ENCODE results near the gene PCBP3. TPM values are rescaled to one million over a fixed set of nuclear protein-coding genes. Genes with fewer than 3 reads are reported as not detected.
"Not testable (repeated sequence)": the region's sequence is repeated elsewhere in the genome, so short reads cannot be mapped to it uniquely, and the experiment has no call there.

PCBP3 gene
- total RNA-seq, 2 experiments from 2014 or later: 5.3 to 6.6 TPM

- not testable (repeated sequence) for DNase-seq
Observed at GRCh38 chr21:45896431-45896830, 252.9 kb downstream of the PCBP3 start.

GRCh38 chr21:45897191-45898027 is 253.9 kb downstream of the PCBP3 start:
- no peak for DNase-seq
- intact Hi-C loops (cut with micrococcal nuclease): no loop called here
- no peaks in the 10 kb centered on the region for H3K27me3 Mint-ChIP-seq
- peaks cover 15% of the 10 kb centered on the region for H3K4me1 Mint-ChIP-seq (ENCODE audit: low read depth)
- ChIA-PET POLR2A (no interaction called here), CTCF (no interaction called here)
- no peaks in the 10 kb centered on the region for H3K36me3 Mint-ChIP-seq
- H3K4me3 Mint-ChIP-seq: no peak overlapping the region
- H3K9me3 Mint-ChIP-seq: no peaks in the 10 kb centered on the region
- H3K27ac Mint-ChIP-seq: no peak overlapping the region

More at GRCh38 chr21:45896431-45896830, 252.9 kb downstream of the PCBP3 start:
- H3K36me3 Mint-ChIP-seq; H3K9me3 Mint-ChIP-seq; H3K4me3 Mint-ChIP-seq; H3K27me3 Mint-ChIP-seq; CTCF ChIA-PET; H3K27ac Mint-ChIP-seq; POLR2A ChIA-PET; intact Hi-C loops (cut with micrococcal nuclease): not testable (repeated sequence)
- peaks cover 24% of the 10 kb centered on the region for H3K4me1 Mint-ChIP-seq (ENCODE audit: low read depth)

DNA sequence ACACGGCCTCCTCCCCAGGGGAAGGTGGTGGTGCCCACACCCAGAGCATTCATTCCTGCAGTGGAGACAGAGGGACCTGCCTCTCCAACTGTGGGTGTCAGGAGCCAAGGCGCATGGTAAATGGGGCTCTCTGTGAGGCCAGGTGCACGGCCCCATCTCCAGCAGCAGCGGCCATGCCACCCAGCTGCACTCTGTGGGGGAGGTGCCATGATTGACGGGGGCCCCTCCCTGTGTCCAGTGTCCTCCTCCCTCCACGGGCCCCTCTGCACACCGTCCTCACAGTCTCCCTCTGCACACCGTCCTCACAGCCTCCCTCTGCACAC is 254.5 kb downstream of the PCBP3 start:
- Mint-ChIP-seq H3K9me3 (no peaks in the 10 kb centered on the region), H3K27ac (no peak overlapping the region), H3K4me3 (no peak overlapping the region), H3K27me3 (no peaks in the 10 kb centered on the region), H3K4me1 (ENCODE audit: low read depth) (peaks cover 9% of the 10 kb centered on the region), H3K36me3 (no peaks in the 10 kb centered on the region)
- ChIA-PET CTCF (no interaction called here), POLR2A (no interaction called here)
- DNase-seq: no peak
- intact Hi-C loops (cut with micrococcal nuclease): no loop called here

DNA sequence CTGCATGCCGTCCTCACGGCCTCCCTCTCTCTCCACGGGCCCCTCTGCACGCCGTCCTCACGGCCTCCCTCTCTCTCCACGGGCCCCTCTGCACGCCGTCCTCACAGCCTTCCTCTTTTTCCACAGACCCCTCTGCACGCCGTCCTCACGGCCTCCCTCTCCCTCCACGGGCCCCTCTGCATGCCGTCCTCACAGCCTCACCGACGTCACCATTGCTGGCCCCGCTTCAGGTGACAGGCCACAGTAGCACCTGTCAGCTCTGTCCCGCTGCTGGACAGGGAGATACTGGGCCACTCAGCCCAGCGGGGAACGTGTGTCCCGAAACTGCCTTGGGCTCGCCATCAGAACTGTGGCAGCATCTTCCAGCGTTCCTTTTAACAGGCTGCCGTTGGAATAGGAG is 255.3 kb downstream of the PCBP3 start:
- no peak overlapping the region for H3K27ac Mint-ChIP-seq
- ChIA-PET POLR2A (no interaction called here), CTCF (no interaction called here)
- no peak overlapping the region for H3K4me3 Mint-ChIP-seq
- H3K4me1 Mint-ChIP-seq (ENCODE audit: low read depth): peaks cover 5% of the 10 kb centered on the region
- no peaks in the 10 kb centered on the region for H3K27me3 Mint-ChIP-seq
- no peaks in the 10 kb centered on the region for H3K9me3 Mint-ChIP-seq
- no peaks in the 10 kb centered on the region for H3K36me3 Mint-ChIP-seq
- DNase-seq: no peak
- intact Hi-C loops (cut with micrococcal nuclease): no loop called here

DNA sequence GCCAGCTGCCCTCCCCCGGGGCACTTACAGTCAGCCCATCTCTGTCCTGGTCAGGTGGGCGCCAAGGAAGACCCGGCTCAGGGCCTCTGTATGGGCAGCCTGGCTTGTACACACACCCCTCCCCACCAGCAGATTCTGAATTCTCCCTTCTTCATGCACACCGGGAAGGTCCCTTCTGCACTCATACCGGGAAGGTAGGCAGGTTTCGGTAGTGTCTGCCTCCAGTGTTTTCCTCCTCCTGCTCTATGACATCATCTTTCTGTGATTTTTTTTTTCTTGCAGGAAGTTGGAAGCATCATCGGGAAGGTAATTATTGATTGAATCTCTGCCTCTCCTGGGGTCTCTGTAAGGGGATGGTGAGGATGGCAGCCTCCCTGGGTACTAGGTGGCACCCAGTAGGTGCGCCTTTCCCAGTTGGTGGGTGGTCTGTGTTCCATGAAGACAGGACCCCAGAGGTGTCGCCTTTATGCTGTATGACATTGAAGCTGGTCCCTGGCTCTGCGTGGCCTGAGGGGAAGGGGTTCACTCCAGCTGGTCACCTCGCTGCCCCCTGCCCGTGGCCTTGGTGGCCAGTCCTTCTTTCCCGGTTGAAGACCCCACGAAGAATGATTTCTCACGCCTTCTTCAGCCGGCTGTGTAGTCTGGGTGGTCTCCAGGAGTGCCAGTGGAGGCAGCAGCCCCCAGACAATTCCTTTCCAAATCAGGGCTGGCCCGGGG is 255.9 kb downstream of the PCBP3 start:
- DNase-seq: peak; percentile 33
- H3K4me1 Mint-ChIP-seq (ENCODE audit: low read depth): peaks cover 5% of the 10 kb centered on the region
- POLR2A ChIA-PET: no interaction called here
- no peak overlapping the region for H3K27ac Mint-ChIP-seq
- no peaks in the 10 kb centered on the region for H3K9me3 Mint-ChIP-seq
- no peaks in the 10 kb centered on the region for H3K27me3 Mint-ChIP-seq
- peaks cover 2% of the 10 kb centered on the region for H3K36me3 Mint-ChIP-seq
- intact Hi-C loops (cut with micrococcal nuclease): no loop called here
- H3K4me3 Mint-ChIP-seq: no peak overlapping the region
- CTCF ChIA-PET: no interaction called here

GRCh38 chr21:45900034-45900868 is 256.7 kb downstream of the PCBP3 start:
- DNase-seq: no peak
- H3K9me3 Mint-ChIP-seq: no peaks in the 10 kb centered on the region
- H3K4me3 Mint-ChIP-seq: no peak overlapping the region
- peaks cover 5% of the 10 kb centered on the region for H3K4me1 Mint-ChIP-seq (ENCODE audit: low read depth)
- intact Hi-C loops (cut with micrococcal nuclease): no loop called here
- ChIA-PET CTCF (no interaction called here), POLR2A (no interaction called here)
- no peaks in the 10 kb centered on the region for H3K27me3 Mint-ChIP-seq
- H3K27ac Mint-ChIP-seq: no peak overlapping the region
- H3K36me3 Mint-ChIP-seq: peaks cover 2% of the 10 kb centered on the region

DNA sequence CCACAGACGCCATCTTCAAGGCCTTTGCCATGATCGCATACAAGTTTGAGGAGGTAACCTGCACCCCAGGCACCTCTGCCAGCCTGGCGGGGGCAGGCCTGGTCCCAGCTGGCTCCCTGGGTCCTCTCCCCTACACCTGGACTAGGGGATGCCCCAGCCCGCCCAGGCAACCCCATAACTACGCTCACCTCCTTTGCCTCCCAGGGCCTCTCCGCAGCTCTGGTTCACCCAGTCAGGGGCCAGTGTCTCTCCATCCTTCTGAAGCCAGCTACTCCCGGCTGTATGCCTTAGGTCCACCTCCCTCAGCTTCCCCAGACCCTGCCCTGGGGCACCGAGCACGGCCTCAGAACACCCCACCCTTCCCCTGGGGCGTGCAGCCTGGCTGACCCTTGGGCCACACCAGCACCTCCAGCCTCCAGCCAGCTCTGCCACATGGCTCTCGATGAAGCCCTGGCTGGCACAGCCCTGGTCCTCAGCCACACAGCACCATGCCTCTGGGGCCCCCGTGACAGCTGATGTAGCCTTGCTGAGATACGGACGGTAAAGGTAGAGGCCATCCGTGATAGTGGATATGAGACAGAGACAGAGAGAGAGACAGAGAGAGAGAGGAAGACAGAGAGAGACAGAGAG is 257.7 kb downstream of the PCBP3 start:
- Mint-ChIP-seq H3K4me3 (no peak overlapping the region), H3K27me3 (no peaks in the 10 kb centered on the region), H3K27ac (no peak overlapping the region), H3K36me3 (peaks cover 2% of the 10 kb centered on the region), H3K4me1 (ENCODE audit: low read depth) (peaks cover 5% of the 10 kb centered on the region), H3K9me3 (no peaks in the 10 kb centered on the region)
- no peak for DNase-seq
- intact Hi-C loops (cut with micrococcal nuclease): no loop called here
- CTCF ChIA-PET: no interaction called here
- POLR2A ChIA-PET: no interaction called here

- Mint-ChIP-seq H3K36me3 (peaks cover 2% of the 10 kb centered on the region), H3K27ac (no peak overlapping the region), H3K9me3 (no peaks in the 10 kb centered on the region), H3K4me3 (no peak overlapping the region), H3K27me3 (no peaks in the 10 kb centered on the region), H3K4me1 (ENCODE audit: low read depth) (peaks cover 5% of the 10 kb centered on the region)
- ChIA-PET CTCF (interaction anchor here (0.6 kb wide), 1 partner anchor 257 kb away, joined by 3 read pairs; no protein-coding TSS in a partner anchor), POLR2A (no interaction called here)
- DNase-seq: no peak
- intact Hi-C loops (cut with micrococcal nuclease): no loop called here
Observed at GRCh38 chr21:45902292-45902995, 258.9 kb downstream of the PCBP3 start.

DNA sequence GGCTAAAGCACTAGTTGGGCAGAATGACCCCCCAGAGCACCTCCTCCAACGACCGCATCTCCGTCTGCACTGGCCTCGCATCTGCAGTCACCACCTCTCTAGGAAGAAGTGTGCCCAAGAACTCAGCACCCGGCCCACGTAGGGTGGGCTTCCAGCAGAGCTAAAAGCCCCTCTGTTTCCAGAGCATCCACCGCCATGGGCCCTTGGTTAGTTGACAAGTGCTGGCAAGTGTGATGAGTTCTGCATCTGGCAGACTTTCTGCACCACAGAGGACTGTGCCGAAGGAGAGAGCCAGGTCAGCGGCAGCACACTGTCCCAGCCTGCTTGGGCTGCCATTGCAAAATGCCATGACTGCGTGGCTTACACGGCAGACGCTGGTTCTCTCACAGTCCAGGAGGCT is 261.7 kb downstream of the PCBP3 start:
- H3K9me3 Mint-ChIP-seq: no peaks in the 10 kb centered on the region
- peaks cover 2% of the 10 kb centered on the region for H3K36me3 Mint-ChIP-seq
- H3K4me1 Mint-ChIP-seq (ENCODE audit: low read depth): no peaks in the 10 kb centered on the region
- no peak overlapping the region for H3K27ac Mint-ChIP-seq
- no peak for DNase-seq
- CTCF ChIA-PET: no interaction called here
- intact Hi-C loops (cut with micrococcal nuclease): no loop called here
- no peaks in the 10 kb centered on the region for H3K27me3 Mint-ChIP-seq
- POLR2A ChIA-PET: no interaction called here
- no peak overlapping the region for H3K4me3 Mint-ChIP-seq

- Mint-ChIP-seq H3K36me3 (peaks cover 2% of the 10 kb centered on the region), H3K27ac (no peak overlapping the region), H3K27me3 (no peaks in the 10 kb centered on the region), H3K4me3 (no peak overlapping the region), H3K9me3 (no peaks in the 10 kb centered on the region), H3K4me1 (ENCODE audit: low read depth) (no peaks in the 10 kb centered on the region)
- intact Hi-C loops (cut with micrococcal nuclease): no loop called here
- CTCF ChIA-PET: interaction anchor here (1.5 kb wide), 1 partner anchor 16 kb away, joined by 4 read pairs; no protein-coding TSS in a partner anchor
- POLR2A ChIA-PET: no interaction called here
- DNase-seq: no peak
Observed at GRCh38 chr21:45906196-45906805, 262.8 kb downstream of the PCBP3 start.

- CTCF ChIA-PET: interaction anchor here (1.5 kb wide), 1 partner anchor 16 kb away, joined by 4 read pairs; no protein-coding TSS in a partner anchor
- H3K36me3 Mint-ChIP-seq: peaks cover 2% of the 10 kb centered on the region
- H3K4me1 Mint-ChIP-seq (ENCODE audit: low read depth): no peaks in the 10 kb centered on the region
- POLR2A ChIA-PET: no interaction called here
- H3K27ac Mint-ChIP-seq: no peak overlapping the region
- intact Hi-C loops (cut with micrococcal nuclease): no loop called here
- H3K9me3 Mint-ChIP-seq: no peaks in the 10 kb centered on the region
- no peak for DNase-seq
- H3K4me3 Mint-ChIP-seq: no peak overlapping the region
- no peaks in the 10 kb centered on the region for H3K27me3 Mint-ChIP-seq
Observed at GRCh38 chr21:45906859-45907258, 263.3 kb downstream of the PCBP3 start.
